Measurements from ENCODE around the gene SAYSD1.

SAYSD1 gene

GRCh38 chr6:39077882-39078594 is 36.9 kb downstream of the SAYSD1 start:
- DNase-seq = no peak

GRCh38 chr6:39076623-39077535 is 38.1 kb downstream of the SAYSD1 start:
- DNase-seq = no peak

GRCh38 chr6:39075807-39076622 is 39.0 kb downstream of the SAYSD1 start:
- no peak for DNase-seq

GRCh38 chr6:39075010-39075686 is 39.8 kb downstream of the SAYSD1 start:
- DNase-seq = no peak

GRCh38 chr6:39074486-39074885 is 40.5 kb downstream of the SAYSD1 start:
- no peak for DNase-seq

GRCh38 chr6:39073471-39074355 is 41.3 kb downstream of the SAYSD1 start:
- DNase-seq = no peak

- no peak for DNase-seq
These were observed 42.2 kb downstream of the SAYSD1 start for GRCh38 chr6:39072830-39073229.

- no peak for DNase-seq
These were observed 46.6 kb downstream of the SAYSD1 start for GRCh38 chr6:39068391-39068790.

GRCh38 chr6:39065561-39065960 is 49.4 kb downstream of the SAYSD1 start:
- DNase-seq = no peak

- no peak for DNase-seq
These were observed 51.5 kb downstream of the SAYSD1 start for GRCh38 chr6:39063526-39063925.

GRCh38 chr6:39062014-39062740 is 52.8 kb downstream of the SAYSD1 start:
- DNase-seq = no peak

- DNase-seq = no peak
These were observed 53.4 kb downstream of the SAYSD1 start for GRCh38 chr6:39061588-39061987.

GRCh38 chr6:39061182-39061581 is 53.8 kb downstream of the SAYSD1 start:
- DNase-seq = no peak

- no peak for DNase-seq
These were observed 54.4 kb downstream of the SAYSD1 start for GRCh38 chr6:39060467-39061160.

- DNase-seq = no peak
These were observed 55.3 kb downstream of the SAYSD1 start for GRCh38 chr6:39059496-39060310.

- no peak for DNase-seq
These were observed 56.4 kb downstream of the SAYSD1 start for GRCh38 chr6:39058471-39059147.

- no peak for DNase-seq
These were observed 57.5 kb downstream of the SAYSD1 start for GRCh38 chr6:39057251-39058155.

GRCh38 chr6:39056681-39057080 is 58.3 kb downstream of the SAYSD1 start:
- no peak for DNase-seq
